NCI-H1694 (cell line): ENCODE data around the gene CDKN2D.
"Not testable (repeated sequence)": the region's sequence is repeated elsewhere in the genome, so short reads cannot be mapped to it uniquely, and the experiment has no call there.

ENCODE experiments used
- DNase-seq: peaks from one replicate; lab custom pipeline; 2025; lab: John Stamatoyannopoulos, UW

Gene CDKN2D

GRCh38 chr19:10551698-10552301 is 17.0 kb downstream of the CDKN2D start:
- DNase-seq: no peak

GRCh38 chr19:10551006-10551405 is 17.8 kb downstream of the CDKN2D start:
- DNase-seq: not testable (repeated sequence)

GRCh38 chr19:10550336-10550735 is 18.4 kb downstream of the CDKN2D start:
- DNase-seq: no peak

- no peak for DNase-seq
Observed at GRCh38 chr19:10549733-10550132, 19.0 kb downstream of the CDKN2D start.

GRCh38 chr19:10548746-10549276 is 20.0 kb downstream of the CDKN2D start:
- DNase-seq: no peak

- DNase-seq: no peak
Observed at GRCh38 chr19:10546817-10547216, 22.0 kb downstream of the CDKN2D start.

GRCh38 chr19:10544753-10545251 is 24.0 kb downstream of the CDKN2D start:
- no peak for DNase-seq

- no peak for DNase-seq
Observed at GRCh38 chr19:10544242-10544752, 24.5 kb downstream of the CDKN2D start.

- peak; percentile 44 for DNase-seq
Observed at GRCh38 chr19:10543420-10544241, 25.1 kb downstream of the CDKN2D start, which contains the start of gene ATG4D. Gene ATG4D (plus strand): TSS chr19:10543904. CDS start chr19:10544091, 187 bp downstream.

- no peak for DNase-seq
Observed at GRCh38 chr19:10543059-10543419, 25.7 kb downstream of the CDKN2D start.

GRCh38 chr19:10539016-10539415 is 29.8 kb downstream of the CDKN2D start:
- not testable (repeated sequence) for DNase-seq

- DNase-seq: no peak
Observed at GRCh38 chr19:10538204-10538983, 30.4 kb downstream of the CDKN2D start.

- DNase-seq: no peak
Observed at GRCh38 chr19:10537668-10538067, 31.1 kb downstream of the CDKN2D start.

GRCh38 chr19:10535613-10536012 is 33.2 kb downstream of the CDKN2D start:
- DNase-seq: no peak

GRCh38 chr19:10533646-10534386 is 35.0 kb downstream of the CDKN2D start:
- no peak for DNase-seq

- DNase-seq: no peak
Observed at GRCh38 chr19:10532457-10532856, 36.3 kb downstream of the CDKN2D start.

- DNase-seq: not testable (repeated sequence)
Observed at GRCh38 chr19:10526887-10527286, 41.9 kb downstream of the CDKN2D start.

GRCh38 chr19:10525636-10526035 is 43.1 kb downstream of the CDKN2D start:
- no peak for DNase-seq

GRCh38 chr19:10523135-10523636 is 45.6 kb downstream of the CDKN2D start:
- no peak for DNase-seq

- no peak for DNase-seq
Observed at GRCh38 chr19:10521461-10522171, 47.2 kb downstream of the CDKN2D start.
